Smooth muscle cell (in vitro differentiated cells): Measurements from ENCODE around the gene COLEC12. TPM values are rescaled to one million over a fixed set of nuclear protein-coding genes. Genes with fewer than 3 reads are reported as not detected.
A peak's percentile ranks its signal among the peaks of the same experiment; 100 is the strongest.

Source experiments
- DNase-seq: peaks from one replicate; lab custom pipeline; 2025; ENCODE audit not compliant: unreplicated experiment; lab: John Stamatoyannopoulos, UW
- H2AFZ ChIP-seq: fragments of 200-600 bp; sonication (generic); 2 replicates; pipeline ENCODE4 v1.6.0; 2016; ENCODE audit warnings: antibody characterized with exemption, low read depth, mild to moderate bottlenecking
- H3F3A ChIP-seq: fragments of 200-600 bp; sonication (generic); 2 replicates; pipeline ENCODE4 v1.6.0; 2017; ENCODE audit warnings: antibody characterized with exemption, low read depth
- H3K27ac ChIP-seq: fragments of 200-600 bp; sonication (generic); 2 replicates; pipeline ENCODE4 v1.5.1; 2016; ENCODE audit warnings: low read depth, mild to moderate bottlenecking
- H3K27me3 ChIP-seq: fragments of 200-600 bp; sonication (generic); 2 replicates; pipeline ENCODE4 v1.6.1; 2016; ENCODE audit warnings: low read depth, mild to moderate bottlenecking
- H3K36me3 ChIP-seq: fragments of 200-600 bp; sonication (generic); 2 replicates; pipeline ENCODE4 v1.5.1; 2016; ENCODE audit warnings: low read depth
- H3K4me1 ChIP-seq: fragments of 200-600 bp; sonication (generic); 2 replicates; pipeline ENCODE4 v1.5.1; 2016; ENCODE audit warnings: low read depth
- H3K4me2 ChIP-seq: fragments of 200-600 bp; sonication (generic); 2 replicates; pipeline ENCODE4 v1.6.0; 2016; ENCODE audit warnings: mild to moderate bottlenecking
- H3K4me3 ChIP-seq: fragments of 200-600 bp; sonication (generic); 2 replicates; pipeline ENCODE4 v1.5.1; 2016; ENCODE audit warnings: mild to moderate bottlenecking
- H3K79me2 ChIP-seq: fragments of 200-600 bp; sonication (generic); 2 replicates; pipeline ENCODE4 v1.6.0; 2016; ENCODE audit warnings: low read depth, mild to moderate bottlenecking
- H3K9ac ChIP-seq: fragments of 200-600 bp; sonication (generic); 2 replicates; pipeline ENCODE4 v1.6.0; 2016; ENCODE audit warnings: low read depth
- H3K9me3 ChIP-seq: fragments of 200-600 bp; sonication (generic); replicated peaks from 2 replicates; pipeline ENCODE4 v1.5.1; 2016; ENCODE audit warnings: low read depth
- H4K20me1 ChIP-seq: fragments of 200-600 bp; sonication (generic); 2 replicates; pipeline ENCODE4 v1.6.0; 2016; ENCODE audit warnings: low read depth
- CTCF ChIP-seq: fragments of 200-600 bp; sonication (generic); IDR thresholded peaks from 2 replicates; pipeline ENCODE4 v1.5.1; 2017; ENCODE audit warnings: borderline replicate concordance, mild to moderate bottlenecking, antibody characterized with exemption; ENCODE audit not compliant: insufficient read depth, poor library complexity, severe bottlenecking
- WGBS: methylation state at CpG from one replicate; pipeline ENCODE4 v1.1.7; 2016; ENCODE audit warnings: low lambda C conversion rate; 5-methylcytosine and 5-hydroxymethylcytosine counted together
- polyA plus RNA-seq: library from polyadenylated mRNA; unstranded; fragments of >200 nt; fragmentation: Nextera tagmentation; extraction: Ambion mirVana; gene quantifications from 2 replicates; pipeline ENCODE4 v1.2.1, GENCODE V29; 2016
- total RNA-seq: library from RNA; depleted of rRNA; stranded (reverse); fragments of >200 nt; gene quantifications from 2 replicates; pipeline ENCODE4 v1.2.3, GENCODE V29; 2014

COLEC12 gene
- total and polyA plus RNA-seq, 2 experiments from 2014 or later = 10.8 to 13.7 TPM

DNA sequence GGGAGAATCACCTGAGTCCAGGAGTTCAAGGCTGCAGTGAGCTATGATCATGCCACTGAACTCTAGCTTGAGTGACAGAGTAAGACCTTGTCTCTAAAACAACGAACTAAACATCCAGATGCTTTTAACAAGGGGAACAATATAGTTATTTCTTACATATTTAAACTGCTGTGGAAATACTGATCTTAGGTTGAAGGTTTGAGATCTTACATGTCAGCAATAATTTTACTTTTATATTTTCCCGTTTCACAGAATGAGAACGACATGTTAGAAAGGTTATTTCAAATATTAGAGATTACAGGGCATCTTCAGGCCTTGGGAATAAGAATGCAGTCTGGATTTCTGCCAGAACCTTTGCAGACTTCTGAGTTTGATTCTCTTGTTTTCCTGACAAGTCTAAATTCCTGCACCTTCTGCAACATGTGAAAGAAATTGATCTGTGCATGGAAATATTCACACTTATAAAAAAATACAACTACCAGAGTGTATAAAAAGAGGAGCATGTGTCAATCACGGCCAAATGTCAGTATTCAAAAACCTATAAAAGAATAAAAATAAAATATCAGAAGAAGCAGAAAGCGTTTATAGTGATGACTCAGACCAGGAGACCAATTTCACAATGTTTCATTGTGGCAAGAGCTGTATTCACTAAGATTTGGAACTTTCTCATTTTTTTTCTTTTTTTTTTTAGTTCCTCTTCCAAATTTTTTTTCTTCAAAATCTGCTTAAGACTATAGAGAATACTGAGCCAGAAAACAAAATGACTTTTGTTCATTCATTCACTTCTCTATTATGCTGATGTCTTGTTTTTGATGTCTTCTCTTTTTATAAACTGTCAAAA, 29.6 kb downstream of the COLEC12 start:
- Histone ChIP-seq H3K9me3 (no peaks in the 10 kb centered on the region), H2AFZ (no peak overlapping the region), H3K27ac (no peak overlapping the region), H3K9ac (no peak overlapping the region), H3K4me3 (no peak overlapping the region), H3F3A (no peaks in the 10 kb centered on the region), H3K27me3 (no peaks in the 10 kb centered on the region), H3K79me2 (no peaks in the 10 kb centered on the region), H3K4me1 (peaks cover 7% of the 10 kb centered on the region), H3K36me3 (no peaks in the 10 kb centered on the region), H3K4me2 (peak overlapping the region; percentile 49), H4K20me1 (no peaks in the 10 kb centered on the region)
- DNase-seq = no peak
- WGBS = 85% methylated on average over 5 of the region's 5 CpGs
- TF ChIP-seq CTCF = no peak

DNA sequence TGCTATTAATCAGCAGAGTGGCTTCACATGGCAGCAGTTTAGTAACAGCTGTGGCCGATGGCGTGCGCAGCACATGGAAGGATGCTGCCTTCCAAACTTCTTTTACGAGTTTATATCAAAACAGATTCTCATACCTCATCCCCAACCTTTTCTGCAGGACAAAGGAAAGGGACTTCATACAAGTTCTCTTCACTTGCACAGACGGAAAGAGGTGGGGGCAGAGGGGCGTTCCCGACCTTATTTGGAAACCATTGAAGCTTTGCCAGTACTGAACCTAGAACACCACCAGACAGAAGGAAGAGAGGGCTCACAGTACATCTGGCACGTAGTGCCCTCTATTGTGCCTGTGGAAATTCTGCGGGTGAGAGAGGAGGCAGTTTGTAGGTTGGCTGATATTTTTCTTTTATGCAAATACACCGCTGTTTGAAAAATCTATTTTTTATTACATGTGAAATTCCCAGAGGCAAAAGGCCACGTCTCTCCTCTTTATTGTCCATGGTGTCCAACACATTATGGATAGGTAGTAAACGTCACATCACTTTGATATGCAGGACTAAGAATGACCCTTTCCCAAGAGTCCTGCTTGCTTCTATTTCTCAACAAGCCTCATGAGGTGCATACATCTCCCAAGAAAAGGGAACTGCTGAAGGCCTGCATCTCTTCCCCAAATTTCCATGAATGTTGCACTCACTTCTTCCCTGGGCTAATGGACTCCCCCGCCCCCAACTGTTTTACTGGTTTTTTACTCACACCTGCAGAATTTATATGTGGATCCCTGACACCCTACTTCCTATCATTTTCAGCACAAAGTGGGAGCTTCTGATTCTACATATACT, 31.3 kb downstream of the COLEC12 start:
- DNase-seq = no peak
- Histone ChIP-seq H3K79me2 (no peaks in the 10 kb centered on the region), H3K36me3 (no peaks in the 10 kb centered on the region), H3K4me3 (no peak overlapping the region), H4K20me1 (no peaks in the 10 kb centered on the region), H3K4me1 (no peaks in the 10 kb centered on the region), H3K27me3 (no peaks in the 10 kb centered on the region), H3K27ac (no peak overlapping the region), H3K9ac (no peak overlapping the region), H3K9me3 (no peaks in the 10 kb centered on the region), H2AFZ (no peak overlapping the region), H3K4me2 (no peak overlapping the region), H3F3A (peaks cover 4% of the 10 kb centered on the region)
- 92% methylated on average over 13 of the region's 13 CpGs for WGBS
- no peak for TF ChIP-seq CTCF

GRCh38 chr18:463827-464541, 36.5 kb downstream of the COLEC12 start:
- H2AFZ ChIP-seq = no peak overlapping the region
- H3K27ac ChIP-seq = no peak overlapping the region
- no peak overlapping the region for H3K9ac ChIP-seq
- H4K20me1 ChIP-seq = no peaks in the 10 kb centered on the region
- H3K4me2 ChIP-seq = no peak overlapping the region
- no peak overlapping the region for H3K4me3 ChIP-seq
- no peak for TF ChIP-seq CTCF
- no peaks in the 10 kb centered on the region for H3K27me3 ChIP-seq
- peaks cover 5% of the 10 kb centered on the region for H3F3A ChIP-seq
- no peaks in the 10 kb centered on the region for H3K9me3 ChIP-seq
- WGBS = 64% methylated on average over 12 of the region's 12 CpGs
- no peaks in the 10 kb centered on the region for H3K36me3 ChIP-seq
- no peaks in the 10 kb centered on the region for H3K79me2 ChIP-seq
- no peak for DNase-seq
- no peaks in the 10 kb centered on the region for H3K4me1 ChIP-seq
